Thyroid gland (tissue), 4 donors: ENCODE measurements around the gene TAS2R39.

Experiments used
- CTCF ChIP-seq, 6 experiments: fragments of 200-600 bp in 3 of 6; fragments of 450-650 bp in 3 of 6; sonication (generic) in 3 of 6; IDR thresholded peaks; one replicate each; pipeline ENCODE4 v1.5.1; 2016 to 2019; ENCODE audit warnings: antibody characterized with exemption in 6 of 6, mild to moderate bottlenecking in 2 of 6, inconsistent platforms in 1 of 6, moderate library complexity in 1 of 6
- POLR2A ChIP-seq, 2 donors: fragments of 450-650 bp; IDR thresholded peaks; one replicate each; pipeline ENCODE4 v1.6.1; 2017; ENCODE audit warnings: antibody characterized with exemption in 2 of 2, mild to moderate bottlenecking in 2 of 2, moderate library complexity in 1 of 2

GRCh38 chr7:143227806-143228205 lies 44.6 kb downstream of the TAS2R39 start:
- no peak for TF ChIP-seq CTCF (IDR thresholded peaks at IDR 0.05)
- no peak for TF ChIP-seq POLR2A (IDR thresholded peaks at IDR 0.05)
